WTC11 (cell line): ENCODE measurements around the gene STAT1. TPM values are rescaled to one million over a fixed set of nuclear protein-coding genes. Genes with fewer than 3 reads are reported as not detected.

Experiments
- ATAC-seq: fragments of 200-7000 bp; cut with Tn5 transposase; 2 replicates; pipeline ENCODE4 v1.10.0; 2021; ENCODE audit warnings: mild to moderate bottlenecking, moderate library complexity
- CTCF ChIA-PET: fragments of 300-600 bp; sonication (Branson Sonifier 250); formaldehyde crosslinking; loops from one replicate; lab custom pipeline; 2021; ENCODE audit warnings: antibody characterized with exemption; lab: Charles Lee
- POLR2A ChIA-PET: fragments of 350-600 bp; sonication (Branson Sonifier 250); formaldehyde crosslinking; loops from one replicate; lab custom pipeline; 2021; ENCODE audit warnings: antibody characterized with exemption; lab: Charles Lee
- DNase-seq: peaks from one replicate; pipeline ENCODE4 v3.0.0; 2021; ENCODE audit warnings: low spot score
- H3K27ac Mint-ChIP-seq: 2 replicates; pipeline ENCODE4 v1.8.0; 2021; ENCODE audit warnings: mixed read lengths
- H3K27me3 Mint-ChIP-seq: 2 replicates; pipeline ENCODE4 v1.8.0; 2021; ENCODE audit warnings: low read depth, mild to moderate bottlenecking, moderate library complexity, mixed read lengths
- H3K36me3 Mint-ChIP-seq: 2 replicates; pipeline ENCODE4 v1.8.0; 2021; ENCODE audit warnings: mixed read lengths
- H3K4me1 Mint-ChIP-seq: 2 replicates; pipeline ENCODE4 v1.8.0; 2022; ENCODE audit warnings: mixed read lengths
- H3K4me3 Mint-ChIP-seq: 2 replicates; pipeline ENCODE4 v1.8.0; 2021; ENCODE audit warnings: mild to moderate bottlenecking, moderate library complexity, mixed read lengths
- H3K9me3 Mint-ChIP-seq: 2 replicates; pipeline ENCODE4 v1.8.0; 2021; ENCODE audit warnings: mixed read lengths
- ARID4B ChIP-seq: sonication (generic); formaldehyde crosslinking; IDR thresholded peaks from 2 replicates; pipeline ENCODE4 v1.8.0; 2023; ENCODE audit warnings: missing genetic modification reagents, mild to moderate bottlenecking, borderline replicate concordance
- ATF1 ChIP-seq: sonication (generic); formaldehyde crosslinking; IDR thresholded peaks from 2 replicates; pipeline ENCODE4 v1.8.1; 2023; ENCODE audit warnings: mild to moderate bottlenecking, moderate library complexity, missing genetic modification reagents
- CREB1 ChIP-seq: sonication (generic); formaldehyde crosslinking; IDR thresholded peaks from 2 replicates; pipeline ENCODE4 v1.8.0; 2023; ENCODE audit warnings: mild to moderate bottlenecking, missing genetic modification reagents
- E2F5 ChIP-seq: sonication (generic); formaldehyde crosslinking; IDR thresholded peaks from 2 replicates; pipeline ENCODE4 v1.8.1; 2022; ENCODE audit warnings: mild to moderate bottlenecking, moderate library complexity, missing genetic modification reagents
- ETV6 ChIP-seq: sonication (generic); formaldehyde crosslinking; IDR thresholded peaks from 2 replicates; pipeline ENCODE4 v1.8.1; 2022; ENCODE audit warnings: mild to moderate bottlenecking, missing genetic modification reagents
- FOXK1 ChIP-seq: sonication (generic); formaldehyde crosslinking; IDR thresholded peaks from 2 replicates; pipeline ENCODE4 v1.8.0; 2022; ENCODE audit warnings: mild to moderate bottlenecking, moderate library complexity, missing genetic modification reagents
- GRHL2 ChIP-seq: fragments of 250-450 bp; sonication (Bioruptor Pico); IDR thresholded peaks from 2 replicates; pipeline ENCODE4 v1.8.0; 2022; ENCODE audit warnings: mild to moderate bottlenecking, moderate library complexity; ENCODE audit not compliant: insufficient replicate concordance, severe bottlenecking
- IRF1 ChIP-seq: sonication (generic); formaldehyde crosslinking; IDR thresholded peaks from 2 replicates; pipeline ENCODE4 v1.8.0; 2023; ENCODE audit warnings: missing genetic modification reagents
- JAZF1 ChIP-seq: fragments of 250-450 bp; sonication (Bioruptor Pico); IDR thresholded peaks from 2 replicates; pipeline ENCODE4 v1.9.0; 2021; ENCODE audit warnings: moderate library complexity, mild to moderate bottlenecking, inconsistent platforms
- NFATC4 ChIP-seq: fragments of 250-450 bp; sonication (Bioruptor Pico); IDR thresholded peaks from 2 replicates; pipeline ENCODE4 v1.9.0; 2021; ENCODE audit warnings: mild to moderate bottlenecking
- NR3C1 ChIP-seq: sonication (generic); formaldehyde crosslinking; conservative IDR thresholded peaks from 2 replicates; pipeline ENCODE4 v1.8.1; 2023; ENCODE audit warnings: low read depth, mild to moderate bottlenecking, missing genetic modification reagents
- OVOL2 ChIP-seq: fragments of 250-450 bp; sonication (Bioruptor Pico); IDR thresholded peaks from 2 replicates; pipeline ENCODE4 v1.9.0; 2021; ENCODE audit warnings: mild to moderate bottlenecking, borderline replicate concordance
- PRDM15 ChIP-seq: sonication (generic); formaldehyde crosslinking; IDR thresholded peaks from 2 replicates; pipeline ENCODE4 v1.8.0; 2022; ENCODE audit warnings: missing genetic modification reagents
- PRRX2 ChIP-seq: fragments of 250-450 bp; sonication (Bioruptor Pico); IDR thresholded peaks from 2 replicates; pipeline ENCODE4 v1.8.0; 2021; ENCODE audit warnings: mild to moderate bottlenecking
- RELA ChIP-seq: sonication (generic); formaldehyde crosslinking; IDR thresholded peaks from 2 replicates; pipeline ENCODE4 v1.8.1; 2022; ENCODE audit warnings: missing genetic modification reagents, mild to moderate bottlenecking, borderline replicate concordance
- SMAD3 ChIP-seq: sonication (generic); formaldehyde crosslinking; IDR thresholded peaks from 2 replicates; pipeline ENCODE4 v1.8.0; 2022; ENCODE audit warnings: missing genetic modification reagents, mild to moderate bottlenecking, borderline replicate concordance
- SMAD4 ChIP-seq: sonication (generic); formaldehyde crosslinking; IDR thresholded peaks from 2 replicates; pipeline ENCODE4 v1.8.0; 2022; ENCODE audit warnings: mild to moderate bottlenecking, missing genetic modification reagents
- SP1 ChIP-seq: sonication (generic); formaldehyde crosslinking; conservative IDR thresholded peaks from 2 replicates; pipeline ENCODE4 v1.8.1; 2022; ENCODE audit warnings: missing genetic modification reagents
- TP53 ChIP-seq: sonication (generic); formaldehyde crosslinking; IDR thresholded peaks from 2 replicates; pipeline ENCODE4 v1.8.1; 2023; ENCODE audit warnings: mild to moderate bottlenecking, missing genetic modification reagents
- USF2 ChIP-seq: sonication (generic); formaldehyde crosslinking; IDR thresholded peaks from 2 replicates; pipeline ENCODE4 v1.8.1; 2023; ENCODE audit warnings: mild to moderate bottlenecking, missing genetic modification reagents, moderate library complexity
- ZNF121 ChIP-seq: sonication (generic); formaldehyde crosslinking; IDR thresholded peaks from 2 replicates; pipeline ENCODE4 v1.8.0; 2023; ENCODE audit warnings: missing genetic modification reagents
- ZNF281 ChIP-seq: sonication (generic); formaldehyde crosslinking; IDR thresholded peaks from 2 replicates; pipeline ENCODE4 v1.8.0; 2023; ENCODE audit warnings: mild to moderate bottlenecking, missing genetic modification reagents
- ZNF416 ChIP-seq: fragments of 250-450 bp; sonication (Bioruptor Pico); IDR thresholded peaks from 2 replicates; pipeline ENCODE4 v1.9.0; 2021; ENCODE audit warnings: mild to moderate bottlenecking, inconsistent platforms
- total RNA-seq: library from RNA; stranded (reverse); gene quantifications from 3 replicates; pipeline ENCODE4 v1.2.3, GENCODE V29; 2021

STAT1 gene
- total RNA-seq, 1 experiment from 2014 or later: 36.1 TPM

GRCh38 chr2:190993292-190993643, 20.7 kb downstream of the STAT1 start:
- Mint-ChIP-seq H3K27ac (no peak overlapping the region), H3K36me3 (peaks cover 79% of the 10 kb centered on the region), H3K4me3 (no peak overlapping the region), H3K27me3 (no peaks in the 10 kb centered on the region), H3K9me3 (no peaks in the 10 kb centered on the region), H3K4me1 (no peaks in the 10 kb centered on the region)
- TF ChIP-seq RELA: no peak
- TF ChIP-seq SP1 (CRISPR knock-in tag): no peak
- no peak for TF ChIP-seq IRF1
- TF ChIP-seq ZNF281: no peak
- TF ChIP-seq ARID4B (CRISPR knock-in tag): no peak
- no peak for TF ChIP-seq OVOL2
- TF ChIP-seq PRDM15 (CRISPR knock-in tag): no peak
- no peak for TF ChIP-seq FOXK1 (CRISPR knock-in tag)
- ChIA-PET CTCF (interaction anchor here (0.8 kb wide), 1 partner anchor 60 kb away, joined by 3 read pairs; no protein-coding TSS in a partner anchor), POLR2A (no interaction called here)
- ATAC-seq: no peak
- no peak for DNase-seq

GRCh38 chr2:190990132-190990531, 23.8 kb downstream of the STAT1 start:
- H3K4me1 Mint-ChIP-seq: 0 out of 2 replicates have a peak, but pooled peaks cover 2% of the 10 kb centered on the region
- POLR2A ChIA-PET: no interaction called here
- ATAC-seq: no peak
- TF ChIP-seq NFATC4 (CRISPR knock-in tag): no peak
- TF ChIP-seq CREB1: no peak
- TF ChIP-seq GRHL2: no peak
- TF ChIP-seq SMAD3: no peak
- no peak for TF ChIP-seq FOXK1 (CRISPR knock-in tag)
- no peak for TF ChIP-seq ETV6 (CRISPR knock-in tag)
- no peak for TF ChIP-seq USF2 (CRISPR knock-in tag)
- TF ChIP-seq ZNF121 (CRISPR knock-in tag): no peak
- no peak for TF ChIP-seq JAZF1 (CRISPR knock-in tag)
- no peak for TF ChIP-seq SMAD4 (CRISPR knock-in tag)
- no peak for TF ChIP-seq ZNF416 (CRISPR knock-in tag)
- TF ChIP-seq ATF1 (CRISPR knock-in tag): no peak
- TF ChIP-seq NR3C1 (CRISPR knock-in tag): no peak
- TF ChIP-seq PRRX2: no peak
- no peak for TF ChIP-seq E2F5 (CRISPR knock-in tag)
- TF ChIP-seq TP53 (CRISPR knock-in tag): no peak

More at GRCh38 chr2:190990132-190990531, 23.8 kb downstream of the STAT1 start:
- H3K4me3 Mint-ChIP-seq: no peak overlapping the region
- no peaks in the 10 kb centered on the region for H3K27me3 Mint-ChIP-seq
- DNase-seq: no peak
- CTCF ChIA-PET: no interaction called here
- H3K9me3 Mint-ChIP-seq: no peaks in the 10 kb centered on the region
- no peak overlapping the region for H3K27ac Mint-ChIP-seq
- H3K36me3 Mint-ChIP-seq: peaks cover 77% of the 10 kb centered on the region
